Measurements from ENCODE around the gene TRPC4. TPM values are rescaled to one million over a fixed set of nuclear protein-coding genes. Genes with fewer than 3 reads are reported as not detected.

Gene TRPC4
- total RNA-seq, 1 experiment from 2014 or later: 0.10 TPM

DNA sequence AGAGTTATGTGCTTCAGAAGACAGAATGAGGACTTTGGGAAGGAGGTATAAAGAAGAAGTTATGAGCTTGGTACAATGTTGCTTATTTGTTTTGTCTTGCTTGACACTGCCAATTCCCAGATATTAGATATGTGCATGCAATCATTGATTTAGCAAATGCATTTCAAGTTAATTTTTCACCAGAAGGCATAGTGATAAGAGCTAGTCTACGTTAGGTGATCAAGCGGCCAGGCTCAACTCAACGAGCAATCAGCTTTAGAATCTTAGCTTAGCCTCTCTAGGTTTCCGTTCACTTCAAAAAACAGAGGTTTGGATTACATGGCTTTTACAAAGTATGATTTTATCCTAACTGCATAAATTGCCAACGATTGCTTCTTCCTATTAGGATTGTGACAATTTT is 189.4 kb downstream of the TRPC4 start:
- POLR2A ChIA-PET: no interaction called here
- CTCF ChIA-PET: no interaction called here
- TF ChIP-seq POLR2AphosphoS5 (IDR thresholded peaks at IDR 0.05; ENCODE audit: low read depth, low read length): no peak
- TF ChIP-seq TCF7L2 (IDR thresholded peaks at IDR 0.05; ENCODE audit: low read depth, low read length): no peak
- TF ChIP-seq, protein P1, sequence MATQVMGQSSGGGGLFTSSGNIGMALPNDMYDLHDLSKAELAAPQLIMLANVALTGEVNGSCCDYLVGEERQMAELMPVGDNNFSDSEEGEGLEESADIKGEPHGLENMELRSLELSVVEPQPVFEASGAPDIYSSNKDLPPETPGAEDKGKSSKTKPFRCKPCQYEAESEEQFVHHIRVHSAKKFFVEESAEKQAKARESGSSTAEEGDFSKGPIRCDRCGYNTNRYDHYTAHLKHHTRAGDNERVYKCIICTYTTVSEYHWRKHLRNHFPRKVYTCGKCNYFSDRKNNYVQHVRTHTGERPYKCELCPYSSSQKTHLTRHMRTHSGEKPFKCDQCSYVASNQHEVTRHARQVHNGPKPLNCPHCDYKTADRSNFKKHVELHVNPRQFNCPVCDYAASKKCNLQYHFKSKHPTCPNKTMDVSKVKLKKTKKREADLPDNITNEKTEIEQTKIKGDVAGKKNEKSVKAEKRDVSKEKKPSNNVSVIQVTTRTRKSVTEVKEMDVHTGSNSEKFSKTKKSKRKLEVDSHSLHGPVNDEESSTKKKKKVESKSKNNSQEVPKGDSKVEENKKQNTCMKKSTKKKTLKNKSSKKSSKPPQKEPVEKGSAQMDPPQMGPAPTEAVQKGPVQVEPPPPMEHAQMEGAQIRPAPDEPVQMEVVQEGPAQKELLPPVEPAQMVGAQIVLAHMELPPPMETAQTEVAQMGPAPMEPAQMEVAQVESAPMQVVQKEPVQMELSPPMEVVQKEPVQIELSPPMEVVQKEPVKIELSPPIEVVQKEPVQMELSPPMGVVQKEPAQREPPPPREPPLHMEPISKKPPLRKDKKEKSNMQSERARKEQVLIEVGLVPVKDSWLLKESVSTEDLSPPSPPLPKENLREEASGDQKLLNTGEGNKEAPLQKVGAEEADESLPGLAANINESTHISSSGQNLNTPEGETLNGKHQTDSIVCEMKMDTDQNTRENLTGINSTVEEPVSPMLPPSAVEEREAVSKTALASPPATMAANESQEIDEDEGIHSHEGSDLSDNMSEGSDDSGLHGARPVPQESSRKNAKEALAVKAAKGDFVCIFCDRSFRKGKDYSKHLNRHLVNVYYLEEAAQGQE (IDR thresholded peaks at IDR 0.05; ENCODE audit: insufficient read depth in 1 of 2, low read depth in 2 of 2, low read length in 1 of 2): no peak
- TF ChIP-seq SIN3A (IDR thresholded peaks at IDR 0.05; ENCODE audit: borderline replicate concordance, insufficient read depth, low read depth, low read length): no peak
- TF ChIP-seq, protein P2, sequence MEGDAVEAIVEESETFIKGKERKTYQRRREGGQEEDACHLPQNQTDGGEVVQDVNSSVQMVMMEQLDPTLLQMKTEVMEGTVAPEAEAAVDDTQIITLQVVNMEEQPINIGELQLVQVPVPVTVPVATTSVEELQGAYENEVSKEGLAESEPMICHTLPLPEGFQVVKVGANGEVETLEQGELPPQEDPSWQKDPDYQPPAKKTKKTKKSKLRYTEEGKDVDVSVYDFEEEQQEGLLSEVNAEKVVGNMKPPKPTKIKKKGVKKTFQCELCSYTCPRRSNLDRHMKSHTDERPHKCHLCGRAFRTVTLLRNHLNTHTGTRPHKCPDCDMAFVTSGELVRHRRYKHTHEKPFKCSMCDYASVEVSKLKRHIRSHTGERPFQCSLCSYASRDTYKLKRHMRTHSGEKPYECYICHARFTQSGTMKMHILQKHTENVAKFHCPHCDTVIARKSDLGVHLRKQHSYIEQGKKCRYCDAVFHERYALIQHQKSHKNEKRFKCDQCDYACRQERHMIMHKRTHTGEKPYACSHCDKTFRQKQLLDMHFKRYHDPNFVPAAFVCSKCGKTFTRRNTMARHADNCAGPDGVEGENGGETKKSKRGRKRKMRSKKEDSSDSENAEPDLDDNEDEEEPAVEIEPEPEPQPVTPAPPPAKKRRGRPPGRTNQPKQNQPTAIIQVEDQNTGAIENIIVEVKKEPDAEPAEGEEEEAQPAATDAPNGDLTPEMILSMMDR (IDR thresholded peaks at IDR 0.05): no peak
- intact Hi-C loops (cut with micrococcal nuclease; ENCODE audit: unreplicated experiment): no loop called here
- H3K36me3 ChIP-seq (ENCODE audit: control insufficient read depth, insufficient read depth, low read length): no peaks in the 10 kb centered on the region
- no peak overlapping the region for H3K4me3 ChIP-seq (ENCODE audit: low read depth in 2 of 2, low read length in 2 of 2)
- H3K9me3 ChIP-seq (ENCODE audit: control insufficient read depth, insufficient read depth, low read depth, low read length): no peaks in the 10 kb centered on the region
- ATAC-seq (no peak), DNase-seq (ENCODE audit: low read depth, low spot score) (no peak)
- H3K27me3 ChIP-seq (ENCODE audit: control insufficient read depth, insufficient read depth, low read length): no peaks in the 10 kb centered on the region
- H3K27ac ChIP-seq (ENCODE audit: low read length): no peak overlapping the region
- no peaks in the 10 kb centered on the region for H3K4me1 ChIP-seq (ENCODE audit: control insufficient read depth, insufficient read depth, low read length)
- no TSS peak for BruUV-seq (replicated peaks)
- in situ Hi-C loops (cut with HindIII; ENCODE audit: low pct_unique_long_range_greater_than_20kb, low sequenced_read_pairs): no loop called here

DNA sequence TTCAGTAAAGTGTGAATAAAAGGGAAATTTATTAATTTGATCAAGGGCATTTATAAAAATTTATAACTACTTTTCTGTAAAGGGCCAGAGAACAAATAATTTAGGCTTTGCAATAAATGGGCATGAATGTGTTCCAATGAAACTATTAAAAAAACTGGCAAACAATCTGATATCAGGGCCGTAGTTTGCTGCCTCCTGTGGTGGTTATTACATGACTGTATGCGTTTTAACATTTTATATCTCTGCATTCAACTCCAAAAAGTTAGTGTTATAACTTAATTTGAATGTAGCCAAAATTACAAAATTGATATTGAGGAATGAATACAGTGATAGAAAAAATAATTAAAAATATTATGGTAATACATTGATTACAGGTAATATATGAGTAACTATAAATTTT is 190.5 kb downstream of the TRPC4 start:
- CTCF ChIA-PET: no interaction called here
- no TSS peak for BruUV-seq (replicated peaks)
- DNase-seq (ENCODE audit: low read depth, low spot score) (no peak), ATAC-seq (no peak)
- TF ChIP-seq TCF7L2 (IDR thresholded peaks at IDR 0.05; ENCODE audit: low read depth, low read length): no peak
- TF ChIP-seq SIN3A (IDR thresholded peaks at IDR 0.05; ENCODE audit: borderline replicate concordance, insufficient read depth, low read depth, low read length): no peak
- TF ChIP-seq, protein P2 (IDR thresholded peaks at IDR 0.05): no peak
- no peak for TF ChIP-seq POLR2AphosphoS5 (IDR thresholded peaks at IDR 0.05; ENCODE audit: low read depth, low read length)
- TF ChIP-seq, protein P1 (IDR thresholded peaks at IDR 0.05; ENCODE audit: insufficient read depth in 1 of 2, low read depth in 2 of 2, low read length in 1 of 2): no peak
- Histone ChIP-seq H3K4me1 (ENCODE audit: control insufficient read depth, insufficient read depth, low read length) (no peaks in the 10 kb centered on the region), H3K9me3 (ENCODE audit: control insufficient read depth, insufficient read depth, low read depth, low read length) (no peaks in the 10 kb centered on the region), H3K27ac (ENCODE audit: low read length) (no peak overlapping the region), H3K36me3 (ENCODE audit: control insufficient read depth, insufficient read depth, low read length) (no peaks in the 10 kb centered on the region), H3K27me3 (ENCODE audit: control insufficient read depth, insufficient read depth, low read length) (no peaks in the 10 kb centered on the region), H3K4me3 (ENCODE audit: low read depth in 2 of 2, low read length in 2 of 2) (no peak overlapping the region)
- intact Hi-C loops (cut with micrococcal nuclease; ENCODE audit: unreplicated experiment) (no loop called here), in situ Hi-C loops (cut with HindIII; ENCODE audit: low pct_unique_long_range_greater_than_20kb, low sequenced_read_pairs) (no loop called here)
- POLR2A ChIA-PET: no interaction called here
